HCT116 (cell line): ENCODE results near the gene NKX6-1. TPM values are rescaled to one million over a fixed set of nuclear protein-coding genes. Genes with fewer than 3 reads are reported as not detected.

ENCODE experiments used
- ATAC-seq: fragments of 200-7000 bp; cut with Tn5 transposase; 2 replicates; pipeline ENCODE4 v1.9.1; 2020; ENCODE audit warnings: mild to moderate bottlenecking, moderate library complexity
- BruUV-seq: library from RNA; stranded (reverse); fragments of 400-500 nt; replicated peaks from 2 replicates; lab custom pipeline; 2021; lab: Mats Ljungman, UMichigan
- CTCF ChIA-PET: fragments of 300-600 bp; sonication (Branson Sonifier 250); formaldehyde crosslinking; loops from one replicate; lab custom pipeline; 2021; ENCODE audit warnings: antibody characterized with exemption; lab: Charles Lee
- POLR2A ChIA-PET: fragments of 300-600, 350-600 bp; sonication (Branson Sonifier 250); formaldehyde crosslinking; loops from one replicate; lab custom pipeline; 2021; ENCODE audit warnings: antibody characterized with exemption; lab: Charles Lee
- RAD21 ChIA-PET, 2 experiments: fragments of 300-600 bp; sonication (Branson Sonifier 250); formaldehyde crosslinking; loops; one replicate each; lab custom pipeline; 2023; ENCODE audit warnings: low total read pairs in 2 of 2; ENCODE audit not compliant: uncharacterized antibody in 2 of 2, unreplicated experiment in 2 of 2, low non-redundant PET in 1 of 2; lab: Charles Lee
- DNase-seq: peaks from one replicate; pipeline ENCODE4 v3.0.0-alpha.2; 2010; ENCODE audit warnings: low read depth, low spot score
- H2AFZ ChIP-seq: fragments of 200-600 bp; shearing (Covaris generic), sonication (generic); 2 replicates; pipeline ENCODE4 v1.6.1; 2017; ENCODE audit warnings: low read depth, mixed run types, mixed read lengths, antibody characterized with exemption, low read length; ENCODE audit not compliant: poor library complexity, severe bottlenecking
- H3K27ac ChIP-seq: 2 replicates; pipeline ENCODE4 v1.5.1; 2012; ENCODE audit warnings: low read depth, low read length
- H3K27me3 ChIP-seq: fragments of 200-600 bp; sonication (generic); 2 replicates; pipeline ENCODE4 v1.6.1; 2016; ENCODE audit warnings: mixed run types, low read length, mixed read lengths; ENCODE audit not compliant: insufficient read depth
- H3K36me3 ChIP-seq, 2 experiments: fragments of 200-500 bp in 1 of 2; fragments of 200-600 bp in 1 of 2; sonication (Bioruptor generic) in 1 of 2; sonication (generic) in 1 of 2; 2 replicates each; pipeline versions ENCODE4 v1.5.1 to v1.6.1; 2014 to 2016; ENCODE audit warnings: low read length in 2 of 2, inconsistent platforms in 1 of 2, mixed read lengths in 1 of 2, mixed run types in 1 of 2; ENCODE audit not compliant: insufficient read depth in 2 of 2, control insufficient read depth in 1 of 2
- H3K4me1 ChIP-seq, 2 experiments: fragments of 200-600 bp in 1 of 2; sonication (generic) in 1 of 2; 2 replicates each; pipeline versions ENCODE4 v1.5.1 to v1.6.1; 2012 to 2017; ENCODE audit warnings: low read length in 2 of 2, inconsistent platforms in 1 of 2, mild to moderate bottlenecking in 1 of 2, mixed read lengths in 1 of 2, mixed run types in 1 of 2, moderate library complexity in 1 of 2; ENCODE audit not compliant: insufficient read depth in 2 of 2, control insufficient read depth in 1 of 2
- H3K4me2 ChIP-seq: fragments of 200-600 bp; sonication (generic); 2 replicates; pipeline ENCODE4 v1.6.1; 2017; ENCODE audit warnings: mixed run types, low read length, mixed read lengths
- H3K4me3 ChIP-seq, 2 experiments: fragments of 200-600 bp in 1 of 2; sonication (generic) in 1 of 2; replicated peaks in 1 of 2; 2 replicates each; pipeline ENCODE4 v1.5.1; 2011 to 2016; ENCODE audit warnings: low read length in 2 of 2, control low read depth in 1 of 2, low read depth in 1 of 2, mild to moderate bottlenecking in 1 of 2, mixed read lengths in 1 of 2, mixed run types in 1 of 2
- H3K79me2 ChIP-seq: fragments of 200-600 bp; sonication (generic); 2 replicates; pipeline ENCODE4 v1.6.1; 2017; ENCODE audit warnings: mild to moderate bottlenecking, mixed run types, low read length, moderate library complexity, mixed read lengths; ENCODE audit not compliant: insufficient read depth
- H3K9ac ChIP-seq: fragments of 200-600 bp; sonication (generic); 2 replicates; pipeline ENCODE4 v1.6.1; 2016; ENCODE audit warnings: low read length, mixed read lengths
- H3K9me2 ChIP-seq: fragments of 200-600 bp; sonication (generic), shearing (Covaris generic); 2 replicates; pipeline ENCODE4 v1.6.1; 2017; ENCODE audit warnings: mixed run types, mild to moderate bottlenecking, moderate library complexity; ENCODE audit not compliant: insufficient read depth
- H3K9me3 ChIP-seq, 2 experiments: fragments of 200-500 bp in 1 of 2; fragments of 200-600 bp in 1 of 2; sonication (Bioruptor generic) in 1 of 2; sonication (generic) in 1 of 2; 2 replicates each; pipeline ENCODE4 v1.6.1; 2014 to 2017; ENCODE audit warnings: low read length in 2 of 2, mixed read lengths in 2 of 2, inconsistent platforms in 1 of 2, low read depth in 1 of 2, mild to moderate bottlenecking in 1 of 2, mixed run types in 1 of 2, moderate library complexity in 1 of 2; ENCODE audit not compliant: control insufficient read depth in 1 of 2, insufficient read depth in 1 of 2
- H4K20me1 ChIP-seq: fragments of 200-600 bp; sonication (generic), shearing (Covaris generic); 2 replicates; pipeline ENCODE4 v1.6.1; 2017; ENCODE audit warnings: mixed run types, mild to moderate bottlenecking, moderate library complexity; ENCODE audit not compliant: insufficient read depth
- CEBPB ChIP-seq: IDR thresholded peaks from 2 replicates; pipeline ENCODE4 v1.6.1; 2012; ENCODE audit warnings: low read depth
- EGR1 ChIP-seq: IDR thresholded peaks from 2 replicates; pipeline ENCODE4 v1.6.1; 2012; ENCODE audit warnings: low read depth
- POLR2A ChIP-seq: IDR thresholded peaks from 2 replicates; pipeline ENCODE4 v1.7.0; 2011; ENCODE audit warnings: borderline replicate concordance; ENCODE audit not compliant: insufficient read depth, insufficient read length; ENCODE audit errors: extremely low read depth
- RAD21 ChIP-seq: IDR thresholded peaks from 2 replicates; pipeline ENCODE4 v1.6.1; 2012; ENCODE audit warnings: low read depth, mild to moderate bottlenecking
- SIN3A ChIP-seq: IDR thresholded peaks from 2 replicates; pipeline ENCODE4 v1.6.1; 2012; ENCODE audit warnings: low read depth
- TCF7L2 ChIP-seq: IDR thresholded peaks from 2 replicates; pipeline ENCODE4 v1.7.0; 2011; ENCODE audit warnings: borderline replicate concordance, inconsistent platforms; ENCODE audit not compliant: insufficient read depth, insufficient read length; ENCODE audit errors: extremely low read depth
- ZNF274 ChIP-seq: fragments of 200-500 bp; sonication (Bioruptor generic); IDR thresholded peaks from 2 replicates; pipeline ENCODE4 v1.6.1; 2014; ENCODE audit warnings: mild to moderate bottlenecking, low read depth, low read length, inconsistent platforms
- intact Hi-C: fragments of 100-400 bp; cut with micrococcal nuclease; formaldehyde crosslinking; loops from 2 replicates; pipeline ENCODE4 v1.10.0; 2022
- total RNA-seq: library from RNA; stranded (reverse); gene quantifications from one replicate; pipeline ENCODE4 v1.2.1, GENCODE V29; 2021; ENCODE audit not compliant: unreplicated experiment
- TF ChIP-seq, protein P1 (sequence below): IDR thresholded peaks from 2 replicates; pipeline ENCODE4 v1.6.1; 2012; ENCODE audit warnings: low read depth

NKX6-1 gene
- total RNA-seq, 1 experiment from 2014 or later: 4.2 TPM

- DNase-seq (no peak), ATAC-seq (no peak)
- no peak overlapping the region for H3K9ac ChIP-seq
- no peaks in the 10 kb centered on the region for H3K27me3 ChIP-seq
- H3K4me3 ChIP-seq: no peak overlapping the region
- H4K20me1 ChIP-seq: no peaks in the 10 kb centered on the region
- ChIA-PET POLR2A (no interaction called here), CTCF (no interaction called here), RAD21 (no interaction called here)
- no peak for TF ChIP-seq SIN3A
- TF ChIP-seq EGR1: no peak
- no peak for TF ChIP-seq CEBPB
- no peak for TF ChIP-seq TCF7L2
- TF ChIP-seq, protein P1, sequence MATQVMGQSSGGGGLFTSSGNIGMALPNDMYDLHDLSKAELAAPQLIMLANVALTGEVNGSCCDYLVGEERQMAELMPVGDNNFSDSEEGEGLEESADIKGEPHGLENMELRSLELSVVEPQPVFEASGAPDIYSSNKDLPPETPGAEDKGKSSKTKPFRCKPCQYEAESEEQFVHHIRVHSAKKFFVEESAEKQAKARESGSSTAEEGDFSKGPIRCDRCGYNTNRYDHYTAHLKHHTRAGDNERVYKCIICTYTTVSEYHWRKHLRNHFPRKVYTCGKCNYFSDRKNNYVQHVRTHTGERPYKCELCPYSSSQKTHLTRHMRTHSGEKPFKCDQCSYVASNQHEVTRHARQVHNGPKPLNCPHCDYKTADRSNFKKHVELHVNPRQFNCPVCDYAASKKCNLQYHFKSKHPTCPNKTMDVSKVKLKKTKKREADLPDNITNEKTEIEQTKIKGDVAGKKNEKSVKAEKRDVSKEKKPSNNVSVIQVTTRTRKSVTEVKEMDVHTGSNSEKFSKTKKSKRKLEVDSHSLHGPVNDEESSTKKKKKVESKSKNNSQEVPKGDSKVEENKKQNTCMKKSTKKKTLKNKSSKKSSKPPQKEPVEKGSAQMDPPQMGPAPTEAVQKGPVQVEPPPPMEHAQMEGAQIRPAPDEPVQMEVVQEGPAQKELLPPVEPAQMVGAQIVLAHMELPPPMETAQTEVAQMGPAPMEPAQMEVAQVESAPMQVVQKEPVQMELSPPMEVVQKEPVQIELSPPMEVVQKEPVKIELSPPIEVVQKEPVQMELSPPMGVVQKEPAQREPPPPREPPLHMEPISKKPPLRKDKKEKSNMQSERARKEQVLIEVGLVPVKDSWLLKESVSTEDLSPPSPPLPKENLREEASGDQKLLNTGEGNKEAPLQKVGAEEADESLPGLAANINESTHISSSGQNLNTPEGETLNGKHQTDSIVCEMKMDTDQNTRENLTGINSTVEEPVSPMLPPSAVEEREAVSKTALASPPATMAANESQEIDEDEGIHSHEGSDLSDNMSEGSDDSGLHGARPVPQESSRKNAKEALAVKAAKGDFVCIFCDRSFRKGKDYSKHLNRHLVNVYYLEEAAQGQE: no peak
- TF ChIP-seq ZNF274: no peak
- TF ChIP-seq POLR2A: no peak
- TF ChIP-seq RAD21: no peak
- no peaks in the 10 kb centered on the region for H3K9me3 ChIP-seq
- no peaks in the 10 kb centered on the region for H3K36me3 ChIP-seq
- no peaks in the 10 kb centered on the region for H3K79me2 ChIP-seq
- no peaks in the 10 kb centered on the region for H3K4me1 ChIP-seq
- H2AFZ ChIP-seq: no peak overlapping the region
- no peaks in the 10 kb centered on the region for H3K9me2 ChIP-seq
- H3K4me2 ChIP-seq: no peak overlapping the region
- intact Hi-C loops: no loop called here
- BruUV-seq: no TSS peak
- H3K27ac ChIP-seq: no peak overlapping the region
Measured at GRCh38 chr4:84455697-84456096, 43.4 kb downstream of the NKX6-1 start.
